Fibroblast of upper back skin (primary cell): Measurements from ENCODE around the gene TRAPPC6A.
A peak's percentile ranks its signal among the peaks of the same experiment; 100 is the strongest.

Source experiments
- DNase-seq: peaks from one replicate; pipeline ENCODE4 v3.0.0-alpha.2; 2013

The TRAPPC6A gene

GRCh38 chr19:45161738-45162607 is 16.1 kb downstream of the TRAPPC6A start:
- peak; percentile 25 for DNase-seq

GRCh38 chr19:45160870-45161737 is 16.9 kb downstream of the TRAPPC6A start, which contains the start of gene NKPD1:
Gene NKPD1 (minus strand): TSS chr19:45160982. CDS start chr19:45160150, 832 bp downstream.
- no peak for DNase-seq

GRCh38 chr19:45159971-45160324 is 18.1 kb downstream of the TRAPPC6A start:
- no peak for DNase-seq

- no peak for DNase-seq
Measured at GRCh38 chr19:45159210-45159970, 18.6 kb downstream of the TRAPPC6A start.

- no peak for DNase-seq
Measured at GRCh38 chr19:45158503-45159209, 19.4 kb downstream of the TRAPPC6A start.

GRCh38 chr19:45156751-45157150 is 21.3 kb downstream of the TRAPPC6A start:
- DNase-seq: no peak

GRCh38 chr19:45156011-45156630 is 21.9 kb downstream of the TRAPPC6A start:
- no peak for DNase-seq

GRCh38 chr19:45154064-45154827 is 23.8 kb downstream of the TRAPPC6A start:
- DNase-seq: peak; percentile 67

- peak; percentile 37 for DNase-seq
Measured at GRCh38 chr19:45153339-45154063, 24.5 kb downstream of the TRAPPC6A start.

- peak; percentile 34 for DNase-seq
Measured at GRCh38 chr19:45152504-45153338, 25.3 kb downstream of the TRAPPC6A start.

- DNase-seq: no peak
Measured at GRCh38 chr19:45151821-45152503, 26.1 kb downstream of the TRAPPC6A start.

- DNase-seq: no peak
Measured at GRCh38 chr19:45151320-45151719, 26.7 kb downstream of the TRAPPC6A start.

GRCh38 chr19:45150751-45151281 is 27.2 kb downstream of the TRAPPC6A start:
- no peak for DNase-seq

GRCh38 chr19:45150180-45150579 is 27.9 kb downstream of the TRAPPC6A start:
- no peak for DNase-seq

- no peak for DNase-seq
Measured at GRCh38 chr19:45149129-45149528, 28.9 kb downstream of the TRAPPC6A start.

GRCh38 chr19:45147835-45148676 is 30.0 kb downstream of the TRAPPC6A start:
- DNase-seq: no peak

GRCh38 chr19:45146741-45147205 is 31.3 kb downstream of the TRAPPC6A start:
- DNase-seq: no peak
